NCI-H526 (cell line): ENCODE data around the gene ARSB.
"Not testable (repeated sequence)": the region's sequence is repeated elsewhere in the genome, so short reads cannot be mapped to it uniquely, and the experiment has no call there.

Experiments used
- DNase-seq, 2 experiments: peaks; one replicate each; lab custom pipeline; 2025; lab: John Stamatoyannopoulos, UW

The ARSB gene

GRCh38 chr5:78779262-78779661 lies 205.8 kb downstream of the ARSB start:
- DNase-seq: no peak

- no peak for DNase-seq
Measured at GRCh38 chr5:78778538-78778937, 206.6 kb downstream of the ARSB start.

- DNase-seq: no peak
Measured at GRCh38 chr5:78777901-78778300, 207.2 kb downstream of the ARSB start.

GRCh38 chr5:78776637-78777036 lies 208.5 kb downstream of the ARSB start:
- no peak for DNase-seq

- no peak for DNase-seq
Measured at GRCh38 chr5:78773655-78774054, 211.5 kb downstream of the ARSB start.

- DNase-seq: no peak
Measured at GRCh38 chr5:78771260-78772205, 213.6 kb downstream of the ARSB start.

GRCh38 chr5:78768781-78769380 lies 216.2 kb downstream of the ARSB start:
- no peak for DNase-seq

GRCh38 chr5:78766412-78766762 lies 218.7 kb downstream of the ARSB start:
- no peak for DNase-seq

GRCh38 chr5:78765756-78766411 lies 219.2 kb downstream of the ARSB start:
- DNase-seq: no peak

GRCh38 chr5:78765116-78765515 lies 220.0 kb downstream of the ARSB start:
- no peak for DNase-seq

GRCh38 chr5:78763659-78764189 lies 221.4 kb downstream of the ARSB start:
- DNase-seq: no peak

- not testable (repeated sequence) for DNase-seq
Measured at GRCh38 chr5:78762743-78763142, 222.4 kb downstream of the ARSB start.

GRCh38 chr5:78761840-78762239 lies 223.3 kb downstream of the ARSB start:
- DNase-seq: no peak

- DNase-seq: no peak
Measured at GRCh38 chr5:78760770-78761169, 224.3 kb downstream of the ARSB start.

GRCh38 chr5:78760366-78760765 lies 224.7 kb downstream of the ARSB start:
- DNase-seq: no peak

GRCh38 chr5:78758169-78758839 lies 226.8 kb downstream of the ARSB start:
- DNase-seq: no peak

GRCh38 chr5:78757269-78758053 lies 227.6 kb downstream of the ARSB start:
- no peak for DNase-seq

GRCh38 chr5:78756858-78757257 lies 228.3 kb downstream of the ARSB start:
- no peak for DNase-seq

- DNase-seq: no peak
Measured at GRCh38 chr5:78755822-78756429, 229.2 kb downstream of the ARSB start.

GRCh38 chr5:78754655-78755054 lies 230.5 kb downstream of the ARSB start:
- DNase-seq: no peak

GRCh38 chr5:78753093-78753531 lies 232.0 kb downstream of the ARSB start:
- DNase-seq: no peak
